Endothelial cell of umbilical vein (primary cell): ENCODE results near the gene SLC25A18. TPM values are rescaled to one million over a fixed set of nuclear protein-coding genes. Genes with fewer than 3 reads are reported as not detected.

Experiments used
- BruUV-seq: library from RNA; stranded (reverse); fragments of 400-500 nt; replicated peaks from 2 replicates; lab custom pipeline; 2021; lab: Mats Ljungman, UMichigan
- CTCF ChIA-PET: fragments of 300-600, 350-600 bp; sonication (Branson Sonifier 250); formaldehyde crosslinking; loops from one replicate; lab custom pipeline; 2021; ENCODE audit warnings: antibody characterized with exemption, inconsistent platforms; lab: Charles Lee
- POLR2A ChIA-PET: fragments of 300-600, 350-600 bp; sonication (Branson Sonifier 250); formaldehyde crosslinking; loops from one replicate; lab custom pipeline; 2021; ENCODE audit warnings: antibody characterized with exemption, inconsistent platforms; lab: Charles Lee
- DNase-seq: peaks from one replicate; pipeline ENCODE4 v3.0.0-alpha.2; 2011; ENCODE audit warnings: low read depth, low spot score
- FAIRE-seq: peaks from 2 replicates; lab custom pipeline; 2011; peaks lifted over from hg19 to GRCh38; lab: Jason Lieb, UNC
- H2AFZ ChIP-seq: 2 replicates; pipeline ENCODE4 v1.6.0; 2012; ENCODE audit warnings: low read depth, low read length, control low read depth, inconsistent platforms
- H3K27ac ChIP-seq: 2 replicates; pipeline ENCODE4 v1.5.1; 2011; ENCODE audit warnings: low read depth, mild to moderate bottlenecking, control low read depth, low read length, moderate library complexity; ENCODE audit not compliant: insufficient read depth
- H3K27me3 ChIP-seq, 2 experiments: 2 replicates each; pipeline versions ENCODE4 v1.6.0 to v1.6.1; 2011; ENCODE audit warnings: low read length in 2 of 2, mixed read lengths in 1 of 2; ENCODE audit not compliant: control insufficient read depth in 2 of 2, insufficient read depth in 2 of 2
- H3K36me3 ChIP-seq, 2 experiments: 2 replicates in 1 of 2; 3 replicates in 1 of 2; pipeline ENCODE4 v1.5.1; 2011; ENCODE audit warnings: low read length in 2 of 2, mild to moderate bottlenecking in 1 of 2, moderate library complexity in 1 of 2; ENCODE audit not compliant: control insufficient read depth in 2 of 2, insufficient read depth in 2 of 2; ENCODE audit errors: extremely low read depth in 1 of 2
- H3K4me1 ChIP-seq: 3 replicates; pipeline ENCODE4 v1.5.1; 2011; ENCODE audit warnings: mild to moderate bottlenecking, low read length; ENCODE audit not compliant: control insufficient read depth, insufficient read depth; ENCODE audit errors: extremely low read depth
- H3K4me2 ChIP-seq: 2 replicates; pipeline ENCODE4 v1.6.1; 2011; ENCODE audit warnings: low read length, control low read depth, mixed read lengths; ENCODE audit not compliant: insufficient read depth
- H3K4me3 ChIP-seq, 3 experiments: fragments of 200-600 bp in 1 of 3; sonication (generic), shearing (Covaris generic) in 1 of 3; replicated peaks in 1 of 3; 2 replicates each; pipeline ENCODE4 v1.5.1; 2011 to 2016; ENCODE audit warnings: control low read depth in 3 of 3, low read length in 3 of 3, mild to moderate bottlenecking in 2 of 3, inconsistent platforms in 1 of 3, low read depth in 1 of 3, moderate library complexity in 1 of 3; ENCODE audit not compliant: insufficient read depth in 1 of 3
- H3K79me2 ChIP-seq: 2 replicates; pipeline ENCODE4 v1.6.0; 2012; ENCODE audit warnings: low read length, inconsistent platforms; ENCODE audit not compliant: control insufficient read depth, insufficient read depth
- H3K9ac ChIP-seq: replicated peaks from 2 replicates; pipeline ENCODE3; 2011; ENCODE audit warnings: low read length, control low read depth; ENCODE audit not compliant: insufficient read depth; ENCODE audit errors: extremely low read depth
- H3K9me1 ChIP-seq: replicated peaks from 3 replicates; pipeline ENCODE4 v1.6.0; 2011; ENCODE audit warnings: mild to moderate bottlenecking, low read length; ENCODE audit not compliant: control insufficient read depth, insufficient read depth; ENCODE audit errors: extremely low read depth
- H3K9me3 ChIP-seq: replicated peaks from 2 replicates; pipeline ENCODE4 v1.5.1; 2012; ENCODE audit warnings: low read length, inconsistent platforms; ENCODE audit not compliant: control insufficient read depth, insufficient read depth
- H4K20me1 ChIP-seq: replicated peaks from 2 replicates; pipeline ENCODE3; 2011; ENCODE audit warnings: mild to moderate bottlenecking, low read length; ENCODE audit not compliant: control insufficient read depth, insufficient read depth; ENCODE audit errors: extremely low read depth
- CTCF ChIP-seq, 2 donors: IDR thresholded peaks; 1 replicate in 1 of 2; 2 replicates in 1 of 2; pipeline ENCODE4 v1.5.1; 2011; ENCODE audit warnings: low read length in 2 of 2, mild to moderate bottlenecking in 2 of 2, moderate library complexity in 2 of 2, control low read depth in 1 of 2, inconsistent platforms in 1 of 2, low read depth in 1 of 2; ENCODE audit not compliant: insufficient read depth in 1 of 2; ENCODE audit errors: extremely low read depth in 1 of 2
- EZH2 ChIP-seq: IDR thresholded peaks from 2 replicates; pipeline ENCODE4 v1.6.1; 2012; ENCODE audit warnings: borderline replicate concordance, low read depth, mild to moderate bottlenecking, moderate library complexity, low read length, inconsistent platforms; ENCODE audit not compliant: severe bottlenecking
- FOS ChIP-seq: IDR thresholded peaks from 2 replicates; pipeline ENCODE4 v1.6.1; 2011; ENCODE audit warnings: mild to moderate bottlenecking, low read length, moderate library complexity, borderline replicate concordance; ENCODE audit not compliant: insufficient read depth
- GATA2 ChIP-seq: IDR thresholded peaks from 2 replicates; pipeline ENCODE4 v1.7.0; 2011; ENCODE audit warnings: low read depth, mild to moderate bottlenecking, moderate library complexity, mixed read lengths, low read length; ENCODE audit not compliant: insufficient read length, insufficient read depth
- JUN ChIP-seq: IDR thresholded peaks from 2 replicates; pipeline ENCODE4 v1.6.1; 2011; ENCODE audit warnings: borderline replicate concordance, low read depth; ENCODE audit not compliant: insufficient read length, insufficient read depth
- MAX ChIP-seq: IDR thresholded peaks from 2 replicates; pipeline ENCODE4 v1.6.1; 2011; ENCODE audit not compliant: insufficient read depth, insufficient read length
- MYC ChIP-seq: IDR thresholded peaks from one replicate; pipeline ENCODE4 v1.6.1; 2011; ENCODE audit warnings: mild to moderate bottlenecking, low read depth, low read length
- POLR2A ChIP-seq: IDR thresholded peaks from 2 replicates; pipeline ENCODE4 v1.6.1; 2012; ENCODE audit warnings: low read depth, mild to moderate bottlenecking, control low read depth, low read length
- POLR2AphosphoS5 ChIP-seq: IDR thresholded peaks from 2 replicates; pipeline ENCODE4 v1.6.1; 2012; ENCODE audit warnings: low read depth, mild to moderate bottlenecking, control low read depth, low read length, moderate library complexity; ENCODE audit not compliant: insufficient read depth
- dilution Hi-C: fragments of 300-500 bp; cut with MboI; formaldehyde crosslinking; loops from one replicate; pipeline ENCODE4 v1.15.0; 2019; ENCODE audit warnings: low sequenced_read_pairs; ENCODE audit not compliant: extremely low pct_ligation_motif_present
- intact Hi-C: fragments of 100-400 bp; cut with micrococcal nuclease; formaldehyde crosslinking; loops from one replicate; pipeline ENCODE4 v1.10.0; 2022
- polyA plus RNA-seq, 4 experiments: library from polyadenylated mRNA; depleted of rRNA in 3 of 4; stranded (reverse) in 3 of 4; unstranded in 1 of 4; fragments of >200 nt; gene quantifications; 2 replicates each; pipeline versions ENCODE4 v1.2.1 to v1.2.3, GENCODE V29; 2011 to 2012; ENCODE audit warnings: missing spikeins in 1 of 4
- total RNA-seq: library from RNA; stranded (reverse); gene quantifications from 2 replicates; pipeline ENCODE4 v1.2.3, GENCODE V29; 2021

The SLC25A18 gene
- total and polyA plus RNA-seq, 2 donors (not counting 3 experiments of a cell fraction or from before 2014, with no cell fraction given), result not detected

GRCh38 chr22:17570851-17571631, 7.7 kb downstream of the SLC25A18 start:
- no peaks in the 10 kb centered on the region for H3K9me1 ChIP-seq
- DNase-seq, result no peak
- H3K9me3 ChIP-seq, result no peaks in the 10 kb centered on the region
- no peak for FAIRE-seq
- TF ChIP-seq MAX, result no peak
- TF ChIP-seq MYC, result no peak
- TF ChIP-seq CTCF (IDR thresholded peaks at IDR 0.05; ENCODE audit: extremely low read depth in 1 of 2, insufficient read depth in 1 of 2, low read depth in 1 of 2, low read length in 2 of 2), result no peak
- no peak overlapping the region for H3K27ac ChIP-seq
- no peaks in the 10 kb centered on the region for H4K20me1 ChIP-seq
- no peak overlapping the region for H3K4me2 ChIP-seq
- H3K9ac ChIP-seq, result no peak overlapping the region
- no peaks in the 10 kb centered on the region for H3K79me2 ChIP-seq
- POLR2A ChIA-PET, result no interaction called here
- intact Hi-C loops (loop anchor here (2.0 kb wide), 1 partner anchor 36 kb away; no protein-coding TSS in a partner anchor), dilution Hi-C loops (no loop called here)
- CTCF ChIA-PET, result interaction anchor here (1.2 to 3.0 kb wide), 2 partner anchors 12 to 14 kb away, joined by 4 to 16 read pairs; no protein-coding TSS in a partner anchor
- H3K4me1 ChIP-seq, result peaks cover 3% of the 10 kb centered on the region
- H3K27me3 ChIP-seq, result no peaks in the 10 kb centered on the region
- H3K4me3 ChIP-seq, result no peak overlapping the region
- peak overlapping the region; percentile 38 for H2AFZ ChIP-seq
- no TSS peak for BruUV-seq
- no peaks in the 10 kb centered on the region for H3K36me3 ChIP-seq

DNA sequence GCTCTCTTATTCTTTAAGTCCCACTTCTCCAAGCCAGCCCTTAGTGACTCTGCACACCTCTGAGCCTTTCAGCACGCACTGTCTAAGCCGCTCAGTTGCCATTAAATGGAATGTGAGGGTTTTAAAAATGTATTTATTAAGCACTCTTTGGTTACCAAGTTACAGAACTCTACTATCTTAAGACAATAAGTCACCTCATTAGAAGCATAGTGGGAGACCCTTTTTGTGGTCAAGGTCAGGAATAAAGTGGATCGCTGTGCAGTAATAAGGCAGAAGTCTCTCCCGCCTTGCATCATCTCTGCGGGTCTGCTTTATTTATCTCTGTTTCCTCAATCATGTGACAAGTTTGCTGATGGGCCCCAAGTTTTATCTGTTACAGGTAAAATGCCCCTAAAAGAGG, 11.9 kb downstream of the SLC25A18 start:
- Histone ChIP-seq H3K9me3 (no peaks in the 10 kb centered on the region), H3K4me2 (no peak overlapping the region), H3K9me1 (no peaks in the 10 kb centered on the region), H3K4me1 (peaks cover under 1% of the 10 kb centered on the region), H3K27me3 (no peaks in the 10 kb centered on the region), H4K20me1 (no peaks in the 10 kb centered on the region), H3K36me3 (no peaks in the 10 kb centered on the region), H2AFZ (no peak overlapping the region), H3K79me2 (no peaks in the 10 kb centered on the region), H3K27ac (no peak overlapping the region), H3K4me3 (no peak overlapping the region), H3K9ac (no peak overlapping the region)
- DNase-seq, result no peak
- dilution Hi-C loops (no loop called here), intact Hi-C loops (no loop called here)
- ChIA-PET CTCF (no interaction called here), POLR2A (no interaction called here)
- no TSS peak for BruUV-seq
- FAIRE-seq, result no peak
- no peak for TF ChIP-seq POLR2A
- no peak for TF ChIP-seq MYC
- no peak for TF ChIP-seq MAX
- TF ChIP-seq CTCF (IDR thresholded peaks at IDR 0.05; ENCODE audit: extremely low read depth in 1 of 2, insufficient read depth in 1 of 2, low read depth in 1 of 2, low read length in 2 of 2), result no peak
- TF ChIP-seq GATA2, result no peak
- TF ChIP-seq POLR2AphosphoS5, result no peak
- no peak for TF ChIP-seq FOS
- no peak for TF ChIP-seq JUN
- TF ChIP-seq EZH2, result no peak
